ENCODE measurements around the gene SLC16A11.

DNA sequence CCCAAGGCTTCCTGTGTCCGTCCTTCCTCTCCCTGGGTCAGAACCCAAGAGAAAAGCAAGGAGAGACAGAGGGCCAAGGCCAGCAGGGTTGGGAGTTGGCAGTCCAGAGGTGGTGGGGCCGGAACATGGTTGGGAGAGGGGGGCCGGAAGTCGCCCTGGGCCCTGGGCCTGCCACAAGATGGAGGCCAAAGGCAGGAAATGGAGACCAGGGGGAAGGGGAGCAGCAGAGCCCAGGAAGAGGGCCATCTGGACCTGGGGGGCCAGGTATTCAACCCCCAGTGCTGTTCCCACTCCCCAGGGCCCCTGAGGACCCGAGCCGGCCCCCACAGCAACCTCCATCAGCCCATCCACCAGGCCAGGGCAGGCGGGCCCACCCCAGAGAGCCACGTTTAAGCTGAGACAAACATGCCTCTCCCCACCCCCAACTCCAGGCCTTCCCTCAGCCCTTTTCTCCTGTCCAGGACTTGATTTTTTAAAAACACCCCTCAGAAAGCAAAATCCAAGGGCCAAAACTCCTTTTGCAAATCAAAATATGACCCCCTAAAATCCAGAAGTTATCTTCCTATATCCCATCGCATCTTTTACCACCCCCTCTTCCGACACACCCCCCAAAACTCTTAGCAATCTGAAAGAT is 25.4 kb downstream of the SLC16A11 start:
- TF ChIP-seq, protein P1, sequence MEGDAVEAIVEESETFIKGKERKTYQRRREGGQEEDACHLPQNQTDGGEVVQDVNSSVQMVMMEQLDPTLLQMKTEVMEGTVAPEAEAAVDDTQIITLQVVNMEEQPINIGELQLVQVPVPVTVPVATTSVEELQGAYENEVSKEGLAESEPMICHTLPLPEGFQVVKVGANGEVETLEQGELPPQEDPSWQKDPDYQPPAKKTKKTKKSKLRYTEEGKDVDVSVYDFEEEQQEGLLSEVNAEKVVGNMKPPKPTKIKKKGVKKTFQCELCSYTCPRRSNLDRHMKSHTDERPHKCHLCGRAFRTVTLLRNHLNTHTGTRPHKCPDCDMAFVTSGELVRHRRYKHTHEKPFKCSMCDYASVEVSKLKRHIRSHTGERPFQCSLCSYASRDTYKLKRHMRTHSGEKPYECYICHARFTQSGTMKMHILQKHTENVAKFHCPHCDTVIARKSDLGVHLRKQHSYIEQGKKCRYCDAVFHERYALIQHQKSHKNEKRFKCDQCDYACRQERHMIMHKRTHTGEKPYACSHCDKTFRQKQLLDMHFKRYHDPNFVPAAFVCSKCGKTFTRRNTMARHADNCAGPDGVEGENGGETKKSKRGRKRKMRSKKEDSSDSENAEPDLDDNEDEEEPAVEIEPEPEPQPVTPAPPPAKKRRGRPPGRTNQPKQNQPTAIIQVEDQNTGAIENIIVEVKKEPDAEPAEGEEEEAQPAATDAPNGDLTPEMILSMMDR (IDR thresholded peaks at IDR 0.05) = no peak
- TF ChIP-seq BHLHE40 (IDR thresholded peaks at IDR 0.05; ENCODE audit: low read depth, low read length) (no peak), CHD2 (IDR thresholded peaks at IDR 0.05; ENCODE audit: low read length, partially characterized antibody) (no peak), MYC (IDR thresholded peaks at IDR 0.05; ENCODE audit: borderline replicate concordance, low read length) (no peak), KDM1A (IDR thresholded peaks at IDR 0.05; ENCODE audit: low read depth) (no peak)
- TF ChIP-seq, protein P2, sequence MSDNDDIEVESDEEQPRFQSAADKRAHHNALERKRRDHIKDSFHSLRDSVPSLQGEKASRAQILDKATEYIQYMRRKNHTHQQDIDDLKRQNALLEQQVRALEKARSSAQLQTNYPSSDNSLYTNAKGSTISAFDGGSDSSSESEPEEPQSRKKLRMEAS (IDR thresholded peaks at IDR 0.05) = no peak
